Measurements from ENCODE around the gene TUBB.

The TUBB gene

GRCh38 chr6:30763618-30764489 lies 43.7 kb downstream of the TUBB start:
- POLR2A ChIA-PET: interaction anchor here (0.6 to 4.2 kb wide), 9 partner anchors 10 to 81 kb away, joined by 3 to 37 read pairs (median 4); partner anchors contain the start of genes FLOT1 and IER3
- H3K27ac ChIP-seq (ENCODE audit: extremely low read depth, low read depth, low read length): peak overlapping the region; percentile 87
- H3K4me3 ChIP-seq (ENCODE audit: low read depth, low read length): no peak overlapping the region
- no peaks in the 10 kb centered on the region for H3K9me3 ChIP-seq (ENCODE audit: control insufficient read depth, insufficient read depth, low read depth, low read length)
- no peaks in the 10 kb centered on the region for H3K36me3 ChIP-seq (ENCODE audit: control insufficient read depth in 2 of 2, insufficient read depth in 1 of 2, low read length in 2 of 2)
- CTCF ChIA-PET: interaction anchor here (0.6 to 1.1 kb wide), 13 partner anchors 10 to 125 kb away, joined by 3 to 5 read pairs (median 3); partner anchors contain the start of gene IER3
- peaks cover 18% of the 10 kb centered on the region for H3K4me1 ChIP-seq (ENCODE audit: control insufficient read depth, insufficient read depth, low read length)
- 0 out of 2 replicates have a peak, but pooled peaks have one; percentile 32 for TF ChIP-seq ZEB2 (tag by site-specific recombination; IDR thresholded peaks at IDR 0.05)
- TF ChIP-seq BCL11B (tag by site-specific recombination; IDR thresholded peaks at IDR 0.05; ENCODE audit: low read depth): 0 out of 2 replicates have a peak, but pooled peaks have one; percentile 29
- no peak for TF ChIP-seq ZNF391 (tag by site-specific recombination; IDR thresholded peaks at IDR 0.05; ENCODE audit: borderline replicate concordance, low read depth)
- TF ChIP-seq HOXD13 (CRISPR knock-in tag; IDR thresholded peaks at IDR 0.05; ENCODE audit: borderline replicate concordance): peak; percentile 17; the same call in 1 of the 2 replicates
- TF ChIP-seq PATZ1 (tag by site-specific recombination; IDR thresholded peaks at IDR 0.05): peak; percentile 58; the same call in 1 of the 2 replicates
- no peak for TF ChIP-seq KLF16 (tag by site-specific recombination; IDR thresholded peaks at IDR 0.05)
- no peak for TF ChIP-seq ZSCAN23 (tag by site-specific recombination; IDR thresholded peaks at IDR 0.05)
- peak; percentile 90 for TF ChIP-seq OSR2 (tag by site-specific recombination; IDR thresholded peaks at IDR 0.05)
- peak; percentile 55; the same call in 1 of the 2 replicates for TF ChIP-seq GLIS2 (tag by site-specific recombination; IDR thresholded peaks at IDR 0.05)
- TF ChIP-seq ZNF10 (tag by site-specific recombination; IDR thresholded peaks at IDR 0.05): no peak
- no peak for TF ChIP-seq ZNF239 (tag by site-specific recombination; IDR thresholded peaks at IDR 0.05)
- TF ChIP-seq, protein P1, sequence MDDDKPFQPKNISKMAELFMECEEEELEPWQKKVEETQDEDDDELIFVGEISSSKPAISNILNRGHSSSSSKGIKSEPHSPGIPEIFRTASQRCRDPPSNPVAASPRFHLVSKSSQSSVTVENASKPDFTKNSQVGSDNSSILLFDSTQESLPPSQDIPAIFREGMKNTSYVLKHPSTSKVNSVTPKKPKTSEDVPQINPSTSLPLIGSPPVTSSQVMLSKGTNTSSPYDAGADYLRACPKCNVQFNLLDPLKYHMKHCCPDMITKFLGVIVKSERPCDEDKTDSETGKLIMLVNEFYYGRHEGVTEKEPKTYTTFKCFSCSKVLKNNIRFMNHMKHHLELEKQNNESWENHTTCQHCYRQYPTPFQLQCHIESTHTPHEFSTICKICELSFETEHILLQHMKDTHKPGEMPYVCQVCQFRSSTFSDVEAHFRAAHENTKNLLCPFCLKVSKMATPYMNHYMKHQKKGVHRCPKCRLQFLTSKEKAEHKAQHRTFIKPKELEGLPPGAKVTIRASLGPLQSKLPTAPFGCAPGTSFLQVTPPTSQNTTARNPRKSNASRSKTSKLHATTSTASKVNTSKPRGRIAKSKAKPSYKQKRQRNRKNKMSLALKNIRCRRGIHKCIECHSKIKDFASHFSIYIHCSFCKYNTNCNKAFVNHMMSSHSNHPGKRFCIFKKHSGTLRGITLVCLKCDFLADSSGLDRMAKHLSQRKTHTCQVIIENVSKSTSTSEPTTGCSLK (tag by site-specific recombination; IDR thresholded peaks at IDR 0.05): no peak
- TF ChIP-seq YY2 (tag by site-specific recombination; IDR thresholded peaks at IDR 0.05): no peak
- no peak for TF ChIP-seq AEBP2 (tag by site-specific recombination; IDR thresholded peaks at IDR 0.05; ENCODE audit: borderline replicate concordance)
- peak; percentile 78 for TF ChIP-seq ZSCAN30 (tag by site-specific recombination; IDR thresholded peaks at IDR 0.05)
- TF ChIP-seq FEZF1 (tag by site-specific recombination; IDR thresholded peaks at IDR 0.05): peak; percentile 82
- no peak for TF ChIP-seq ZNF548 (tag by site-specific recombination; IDR thresholded peaks at IDR 0.05)
- TF ChIP-seq ZNF19 (tag by site-specific recombination; IDR thresholded peaks at IDR 0.05; ENCODE audit: low read depth): no peak
- no peak for TF ChIP-seq ZNF324 (tag by site-specific recombination; IDR thresholded peaks at IDR 0.05)
- no peak for TF ChIP-seq ZNF350 (tag by site-specific recombination; IDR thresholded peaks at IDR 0.05)
- no peak for TF ChIP-seq ZBTB1 (tag by site-specific recombination; IDR thresholded peaks at IDR 0.05)
- no peak for TF ChIP-seq ZNF626 (tag by site-specific recombination; IDR thresholded peaks at IDR 0.05)
- TF ChIP-seq, protein P2, sequence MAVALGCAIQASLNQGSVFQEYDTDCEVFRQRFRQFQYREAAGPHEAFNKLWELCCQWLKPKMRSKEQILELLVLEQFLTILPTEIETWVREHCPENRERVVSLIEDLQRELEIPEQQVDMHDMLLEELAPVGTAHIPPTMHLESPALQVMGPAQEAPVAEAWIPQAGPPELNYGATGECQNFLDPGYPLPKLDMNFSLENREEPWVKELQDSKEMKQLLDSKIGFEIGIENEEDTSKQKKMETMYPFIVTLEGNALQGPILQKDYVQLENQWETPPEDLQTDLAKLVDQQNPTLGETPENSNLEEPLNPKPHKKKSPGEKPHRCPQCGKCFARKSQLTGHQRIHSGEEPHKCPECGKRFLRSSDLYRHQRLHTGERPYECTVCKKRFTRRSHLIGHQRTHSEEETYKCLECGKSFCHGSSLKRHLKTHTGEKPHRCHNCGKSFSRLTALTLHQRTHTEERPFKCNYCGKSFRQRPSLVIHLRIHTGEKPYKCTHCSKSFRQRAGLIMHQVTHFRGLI (tag by site-specific recombination; IDR thresholded peaks at IDR 0.05): no peak
- no peak for TF ChIP-seq ZNF169 (tag by site-specific recombination; IDR thresholded peaks at IDR 0.05)
- no peak for TF ChIP-seq OVOL3 (tag by site-specific recombination; IDR thresholded peaks at IDR 0.05)
- TF ChIP-seq ZBTB8A (tag by site-specific recombination; IDR thresholded peaks at IDR 0.05): peak; percentile 49
- no peak for TF ChIP-seq ZNF610 (tag by site-specific recombination; IDR thresholded peaks at IDR 0.05; ENCODE audit: borderline replicate concordance)
- no peak for TF ChIP-seq ZNF529 (tag by site-specific recombination; IDR thresholded peaks at IDR 0.05; ENCODE audit: insufficient replicate concordance)
- TF ChIP-seq ZNF571 (tag by site-specific recombination; IDR thresholded peaks at IDR 0.05): no peak
